ENCODE data around the gene RPH3AL. TPM values are rescaled to one million over a fixed set of nuclear protein-coding genes. Genes with fewer than 3 reads are reported as not detected.
A peak's percentile ranks its signal among the peaks of the same experiment; 100 is the strongest.

RPH3AL gene
- total RNA-seq, 6 experiments from 2014 or later: 17.6 to 74.0 (median 25.7) TPM

DNA sequence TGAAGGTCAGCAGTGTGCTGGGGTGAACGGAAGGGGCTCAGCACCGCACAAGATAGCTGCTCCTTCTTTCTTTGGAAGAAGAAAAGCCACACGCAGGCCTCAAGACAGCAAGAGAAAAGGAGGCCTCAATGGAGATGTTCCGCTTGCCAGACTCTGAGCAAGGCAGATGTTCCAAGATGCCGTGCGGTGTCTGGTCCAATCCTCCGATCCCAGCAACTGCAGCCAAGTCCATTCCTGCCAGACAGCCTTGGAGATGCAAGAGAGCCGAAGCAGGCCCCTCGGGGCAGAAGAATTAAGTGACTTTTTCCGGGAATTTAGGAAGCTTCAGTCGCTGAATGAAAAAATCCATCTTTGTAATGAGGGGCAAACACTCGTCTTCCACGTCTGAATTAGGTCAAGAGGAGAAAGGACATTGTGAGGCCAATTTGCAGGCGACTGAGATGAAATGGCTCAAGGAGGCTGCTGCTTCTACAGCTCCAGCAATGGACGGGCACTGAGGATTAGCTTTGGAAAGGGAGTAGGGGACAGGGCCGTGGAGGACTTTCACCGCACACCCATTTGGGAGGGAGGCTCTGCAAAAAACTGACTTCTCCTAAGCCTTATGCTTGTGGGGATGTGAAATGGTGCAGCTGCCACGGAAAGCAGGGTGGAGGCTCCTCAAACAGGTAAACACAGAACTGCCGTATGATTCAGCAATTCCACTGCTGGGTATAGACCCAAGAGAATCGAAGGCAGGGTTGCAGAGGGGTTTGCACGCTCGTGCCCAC lies 44.7 kb downstream of the RPH3AL start:
- DNase-seq (peak in 2 of 3 donors; percentile 12 to 28), ATAC-seq (no peak)
- WGBS (ENCODE audit: insufficient coverage, low coverage, low lambda C conversion rate, missing lambda C conversion rate): 69% methylated on average over 18 of the region's 22 CpGs
- H3K4me1 ChIP-seq: no peaks in the 10 kb centered on the region
- H3K9me3 ChIP-seq: no peaks in the 10 kb centered on the region
- H3K27ac ChIP-seq: no peak overlapping the region
- H3K4me3 ChIP-seq: no peak overlapping the region
- intact Hi-C loops (cut with DNase I): no loop called here
- no peaks in the 10 kb centered on the region for H3K27me3 ChIP-seq
- TF ChIP-seq, protein P1, sequence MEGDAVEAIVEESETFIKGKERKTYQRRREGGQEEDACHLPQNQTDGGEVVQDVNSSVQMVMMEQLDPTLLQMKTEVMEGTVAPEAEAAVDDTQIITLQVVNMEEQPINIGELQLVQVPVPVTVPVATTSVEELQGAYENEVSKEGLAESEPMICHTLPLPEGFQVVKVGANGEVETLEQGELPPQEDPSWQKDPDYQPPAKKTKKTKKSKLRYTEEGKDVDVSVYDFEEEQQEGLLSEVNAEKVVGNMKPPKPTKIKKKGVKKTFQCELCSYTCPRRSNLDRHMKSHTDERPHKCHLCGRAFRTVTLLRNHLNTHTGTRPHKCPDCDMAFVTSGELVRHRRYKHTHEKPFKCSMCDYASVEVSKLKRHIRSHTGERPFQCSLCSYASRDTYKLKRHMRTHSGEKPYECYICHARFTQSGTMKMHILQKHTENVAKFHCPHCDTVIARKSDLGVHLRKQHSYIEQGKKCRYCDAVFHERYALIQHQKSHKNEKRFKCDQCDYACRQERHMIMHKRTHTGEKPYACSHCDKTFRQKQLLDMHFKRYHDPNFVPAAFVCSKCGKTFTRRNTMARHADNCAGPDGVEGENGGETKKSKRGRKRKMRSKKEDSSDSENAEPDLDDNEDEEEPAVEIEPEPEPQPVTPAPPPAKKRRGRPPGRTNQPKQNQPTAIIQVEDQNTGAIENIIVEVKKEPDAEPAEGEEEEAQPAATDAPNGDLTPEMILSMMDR (IDR thresholded peaks at IDR 0.05): no peak
- TF ChIP-seq POLR2A (IDR thresholded peaks at IDR 0.05): no peak
- H3K36me3 ChIP-seq: peaks cover 0 to 8% (median 1%) of the 10 kb centered on the region in 4 donors

DNA sequence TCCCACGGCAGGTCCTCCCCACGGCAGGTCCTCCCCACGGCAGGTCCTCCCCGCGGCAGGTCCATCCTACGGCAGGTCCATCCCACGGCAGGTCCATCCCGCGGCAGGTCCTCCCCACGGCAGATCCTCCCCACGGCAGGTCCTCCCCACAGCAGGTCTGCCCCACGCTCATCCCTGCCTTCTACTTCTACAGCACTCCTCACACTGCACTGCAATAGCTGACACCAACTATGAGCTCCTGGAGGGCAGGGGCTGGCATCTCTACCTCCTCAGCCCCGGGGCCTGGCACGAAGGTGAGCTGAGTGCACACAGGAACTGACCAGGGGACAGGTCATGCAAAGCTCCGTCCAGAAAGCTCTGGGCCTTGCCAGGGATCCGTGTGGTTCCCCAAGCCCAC lies 45.3 kb downstream of the RPH3AL start:
- Histone ChIP-seq H3K4me3 (no peak overlapping the region), H3K36me3 (peaks cover 0 to 11% (median 4%) of the 10 kb centered on the region in 4 donors), H3K4me1 (no peaks in the 10 kb centered on the region), H3K27ac (no peak overlapping the region), H3K27me3 (no peaks in the 10 kb centered on the region), H3K9me3 (no peaks in the 10 kb centered on the region)
- intact Hi-C loops (cut with DNase I): no loop called here
- 82% methylated on average over 7 of the region's 16 CpGs for WGBS (ENCODE audit: insufficient coverage, low coverage, low lambda C conversion rate, missing lambda C conversion rate)
- peak in 2 of 3 donors; percentile 10 to 30 for DNase-seq
- TF ChIP-seq, protein P1 (IDR thresholded peaks at IDR 0.05): no peak
- no peak for TF ChIP-seq POLR2A (IDR thresholded peaks at IDR 0.05)
- no peak for ATAC-seq

DNA sequence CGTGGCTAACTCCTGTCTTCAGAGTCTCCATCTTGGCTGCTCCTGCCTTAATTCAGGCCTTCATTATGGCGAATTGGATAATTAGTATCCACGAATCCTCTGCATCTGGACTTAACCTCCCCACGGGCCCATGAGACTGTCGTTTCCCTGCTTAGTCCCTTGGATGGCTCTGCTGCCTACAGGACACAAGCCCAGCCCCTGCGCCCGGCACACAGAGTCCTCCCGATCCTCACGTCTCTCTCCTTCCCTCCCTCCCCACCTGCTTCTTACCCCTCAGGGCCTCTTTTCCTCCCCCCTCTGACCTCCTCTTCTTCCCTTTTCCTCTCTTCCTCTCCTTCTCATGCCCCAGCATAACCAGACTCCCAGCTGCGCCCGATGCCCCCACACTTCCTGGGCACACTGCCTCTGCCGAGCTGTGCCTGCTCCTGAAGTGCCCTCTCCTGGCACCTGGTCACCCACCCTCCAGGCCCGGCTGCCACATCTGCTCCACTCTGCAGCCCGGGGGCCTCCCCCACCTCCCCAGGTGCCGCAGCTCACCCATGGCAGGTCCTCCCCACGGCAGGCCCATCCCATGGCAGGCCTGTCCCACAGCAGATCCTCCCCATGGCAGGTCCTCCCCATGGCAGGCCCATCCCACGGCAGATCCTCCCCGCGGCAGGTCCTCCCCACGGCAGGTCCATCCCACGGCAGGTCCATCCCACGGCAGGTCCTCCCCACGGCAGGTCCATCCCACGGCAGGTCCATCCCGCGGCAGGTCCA lies 45.9 kb downstream of the RPH3AL start:
- intact Hi-C loops (cut with DNase I): no loop called here
- H3K4me3 ChIP-seq: no peak overlapping the region
- H3K36me3 ChIP-seq: peaks cover 0 to 16% (median 6%) of the 10 kb centered on the region in 4 donors
- no peak for TF ChIP-seq POLR2A (IDR thresholded peaks at IDR 0.05)
- TF ChIP-seq, protein P1 (IDR thresholded peaks at IDR 0.05): no peak
- peak in 2 of 3 donors; percentile 12 to 48 for DNase-seq
- H3K9me3 ChIP-seq: no peaks in the 10 kb centered on the region
- no peak for ATAC-seq
- H3K4me1 ChIP-seq: no peaks in the 10 kb centered on the region
- WGBS (ENCODE audit: insufficient coverage, low coverage, low lambda C conversion rate, missing lambda C conversion rate): 87% methylated on average over 15 of the region's 26 CpGs
- no peak overlapping the region for H3K27ac ChIP-seq
- no peaks in the 10 kb centered on the region for H3K27me3 ChIP-seq

DNA sequence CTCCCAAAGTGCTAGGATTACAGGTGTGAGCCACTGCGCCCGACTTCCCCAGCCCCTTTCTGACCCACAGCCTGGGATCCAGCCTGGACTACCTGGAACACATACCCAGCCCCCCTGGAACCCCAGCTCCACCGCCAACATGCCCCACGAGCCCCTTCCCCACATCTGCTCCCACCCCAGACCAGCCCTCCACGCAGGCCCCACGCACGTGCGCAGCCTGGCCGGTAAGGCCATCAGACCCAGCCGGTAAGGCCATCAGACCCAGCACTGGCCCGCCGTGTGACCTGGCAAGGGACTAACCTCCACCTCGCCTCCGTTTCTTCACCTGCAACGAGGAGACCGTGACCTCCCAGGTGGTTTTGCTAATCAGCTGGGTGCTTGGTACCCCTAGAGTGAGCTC lies 46.5 kb downstream of the RPH3AL start:
- TF ChIP-seq, protein P1 (IDR thresholded peaks at IDR 0.05): no peak
- TF ChIP-seq POLR2A (IDR thresholded peaks at IDR 0.05): no peak
- Histone ChIP-seq H3K27ac (no peak overlapping the region), H3K4me1 (no peaks in the 10 kb centered on the region), H3K9me3 (no peaks in the 10 kb centered on the region), H3K4me3 (no peak overlapping the region), H3K27me3 (no peaks in the 10 kb centered on the region), H3K36me3 (peaks cover 0 to 16% (median 7%) of the 10 kb centered on the region in 4 donors)
- 73% methylated on average over 3 of the region's 16 CpGs for WGBS (ENCODE audit: insufficient coverage, low coverage, low lambda C conversion rate, missing lambda C conversion rate)
- intact Hi-C loops (cut with DNase I): no loop called here
- ATAC-seq (no peak), DNase-seq (peak in 2 of 3 donors; percentile 7 to 32)

Measured in right lobe of liver (tissue), 6 donors.